GM18498 (cell line): ENCODE data around the gene BRMS1.

Experiments
- ATAC-seq: cut with Tn5 transposase; IDR thresholded peaks from one replicate; pipeline ENCODE4 v1.9.1; 2021; ENCODE audit warnings: mild to moderate bottlenecking, moderate library complexity; ENCODE audit not compliant: unreplicated experiment

Gene BRMS1

GRCh38 chr11:66287889-66288670 lies 56.8 kb downstream of the BRMS1 start:
- no peak for ATAC-seq
